Left ventricle myocardium inferior (tissue), 1 donor: ENCODE results near the gene KCTD17. TPM values are rescaled to one million over a fixed set of nuclear protein-coding genes. Genes with fewer than 3 reads are reported as not detected.
A peak's percentile ranks its signal among the peaks of the same experiment; 100 is the strongest.

ENCODE experiments used
- DNase-seq: peaks from one replicate; pipeline ENCODE4 v3.0.0-alpha.2; 2020
- H3K27ac ChIP-seq: fragments of 200-600 bp; replicated peaks from 2 replicates; pipeline ENCODE4 v1.8.0; 2021
- H3K27me3 ChIP-seq: fragments of 200-600 bp; 2 replicates; pipeline ENCODE4 v1.8.0; 2021; ENCODE audit warnings: low read depth
- H3K36me3 ChIP-seq: fragments of 200-600 bp; 2 replicates; pipeline ENCODE4 v1.8.0; 2021
- H3K4me1 ChIP-seq: fragments of 200-600 bp; 2 replicates; pipeline ENCODE4 v1.8.0; 2021
- H3K4me3 ChIP-seq: fragments of 200-600 bp; 2 replicates; pipeline ENCODE4 v1.8.0; 2021; ENCODE audit warnings: mild to moderate bottlenecking, moderate library complexity
- H3K9me3 ChIP-seq: fragments of 200-600 bp; replicated peaks from 2 replicates; pipeline ENCODE4 v1.8.0; 2021
- intact Hi-C: fragments of 100-400 bp; cut with micrococcal nuclease; formaldehyde crosslinking; loops from one replicate; pipeline ENCODE4 v1.11.0; 2022
- total RNA-seq: library from RNA; stranded (reverse); fragmentation: NEBNext Ultra II Directional; extraction: Animal tissue kit (Norgen Biotek cat#: 25700); gene quantifications from one replicate; pipeline ENCODE4 v1.2.1, GENCODE V29; 2021
- TF ChIP-seq, protein P1 (sequence below): fragments of 200-600 bp; IDR thresholded peaks from 2 replicates; pipeline ENCODE4 v1.8.0; 2021; ENCODE audit warnings: antibody characterized with exemption, mild to moderate bottlenecking, borderline replicate concordance
- donor health status: DM: no; HTN: yes; CAD: no; lungs with severe emphysema.

Gene KCTD17
- total RNA-seq, 1 donor from 2014 or later: 14.3 TPM

DNA sequence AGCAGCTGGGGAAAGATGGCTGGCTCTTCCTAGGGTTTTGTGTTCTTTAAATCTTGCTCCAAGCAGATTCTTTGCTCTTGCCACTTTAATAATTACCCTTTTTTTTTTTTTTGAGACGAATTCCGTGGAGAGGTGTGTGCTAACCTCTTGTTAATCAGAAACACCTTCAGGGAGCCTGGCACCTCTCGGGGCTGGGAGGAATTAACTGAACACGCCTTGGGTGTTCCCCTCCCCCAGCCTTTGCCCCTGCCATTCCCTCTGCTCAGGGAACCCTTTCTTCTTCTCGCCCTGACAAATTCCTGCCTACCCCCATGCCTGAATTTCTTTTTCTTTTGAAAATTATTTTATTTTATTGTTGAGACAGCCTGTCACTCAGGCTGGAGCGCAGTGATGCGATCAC is 40.5 kb downstream of the KCTD17 start:
- Histone ChIP-seq H3K27ac (no peak overlapping the region), H3K4me1 (no peaks in the 10 kb centered on the region), H3K4me3 (no peak overlapping the region), H3K9me3 (no peaks in the 10 kb centered on the region), H3K36me3 (no peaks in the 10 kb centered on the region), H3K27me3 (peaks cover 85% of the 10 kb centered on the region)
- no peak for DNase-seq
- intact Hi-C loops: no loop called here
- TF ChIP-seq, protein P1, sequence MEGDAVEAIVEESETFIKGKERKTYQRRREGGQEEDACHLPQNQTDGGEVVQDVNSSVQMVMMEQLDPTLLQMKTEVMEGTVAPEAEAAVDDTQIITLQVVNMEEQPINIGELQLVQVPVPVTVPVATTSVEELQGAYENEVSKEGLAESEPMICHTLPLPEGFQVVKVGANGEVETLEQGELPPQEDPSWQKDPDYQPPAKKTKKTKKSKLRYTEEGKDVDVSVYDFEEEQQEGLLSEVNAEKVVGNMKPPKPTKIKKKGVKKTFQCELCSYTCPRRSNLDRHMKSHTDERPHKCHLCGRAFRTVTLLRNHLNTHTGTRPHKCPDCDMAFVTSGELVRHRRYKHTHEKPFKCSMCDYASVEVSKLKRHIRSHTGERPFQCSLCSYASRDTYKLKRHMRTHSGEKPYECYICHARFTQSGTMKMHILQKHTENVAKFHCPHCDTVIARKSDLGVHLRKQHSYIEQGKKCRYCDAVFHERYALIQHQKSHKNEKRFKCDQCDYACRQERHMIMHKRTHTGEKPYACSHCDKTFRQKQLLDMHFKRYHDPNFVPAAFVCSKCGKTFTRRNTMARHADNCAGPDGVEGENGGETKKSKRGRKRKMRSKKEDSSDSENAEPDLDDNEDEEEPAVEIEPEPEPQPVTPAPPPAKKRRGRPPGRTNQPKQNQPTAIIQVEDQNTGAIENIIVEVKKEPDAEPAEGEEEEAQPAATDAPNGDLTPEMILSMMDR: no peak

DNA sequence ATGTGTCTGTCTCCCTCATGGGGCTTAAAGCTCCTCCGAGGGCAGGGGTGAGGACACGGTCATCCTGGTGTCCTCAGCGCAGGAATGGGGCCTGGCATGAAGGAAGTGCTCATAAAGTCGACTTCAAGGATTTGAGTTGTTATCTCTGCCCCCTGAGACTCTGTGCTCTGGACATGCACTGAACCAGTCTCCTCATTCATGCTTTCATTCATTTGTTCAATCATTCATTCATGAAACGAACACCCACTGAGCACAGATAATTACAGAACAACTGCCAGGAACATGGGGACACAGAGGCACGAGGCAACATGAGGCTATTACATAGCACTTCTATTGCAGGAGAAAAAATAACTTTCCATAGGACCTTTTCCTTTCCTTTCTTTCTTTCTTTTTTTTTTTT is 41.5 kb downstream of the KCTD17 start:
- no peaks in the 10 kb centered on the region for H3K4me1 ChIP-seq
- peaks cover 83% of the 10 kb centered on the region for H3K27me3 ChIP-seq
- DNase-seq: no peak
- no peak overlapping the region for H3K27ac ChIP-seq
- no peak overlapping the region for H3K4me3 ChIP-seq
- H3K9me3 ChIP-seq: no peaks in the 10 kb centered on the region
- TF ChIP-seq, protein P1: no peak
- no peaks in the 10 kb centered on the region for H3K36me3 ChIP-seq
- intact Hi-C loops: no loop called here

DNA sequence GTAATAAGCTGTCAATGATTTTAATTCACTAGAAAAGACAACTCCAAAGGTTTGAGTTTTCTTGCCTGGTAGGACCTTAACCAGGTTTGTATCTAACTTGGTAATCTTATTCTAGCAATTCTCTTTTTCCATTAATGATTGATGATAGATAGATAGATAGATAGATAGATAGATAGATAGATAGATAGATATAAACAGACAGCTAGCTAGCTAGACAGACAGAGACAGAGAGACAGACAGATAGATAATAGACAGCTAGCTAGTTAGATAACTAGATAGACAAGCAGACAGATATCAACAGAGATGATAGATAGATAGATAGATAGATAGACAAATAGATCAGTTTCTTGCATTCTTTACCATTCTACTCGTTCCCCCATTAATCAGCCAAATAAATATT is 42.7 kb downstream of the KCTD17 start:
- intact Hi-C loops: no loop called here
- no peaks in the 10 kb centered on the region for H3K9me3 ChIP-seq
- no peaks in the 10 kb centered on the region for H3K4me1 ChIP-seq
- H3K4me3 ChIP-seq: no peak overlapping the region
- no peak overlapping the region for H3K27ac ChIP-seq
- TF ChIP-seq, protein P1: no peak
- H3K27me3 ChIP-seq: peaks cover 83% of the 10 kb centered on the region
- no peaks in the 10 kb centered on the region for H3K36me3 ChIP-seq
- DNase-seq: no peak

DNA sequence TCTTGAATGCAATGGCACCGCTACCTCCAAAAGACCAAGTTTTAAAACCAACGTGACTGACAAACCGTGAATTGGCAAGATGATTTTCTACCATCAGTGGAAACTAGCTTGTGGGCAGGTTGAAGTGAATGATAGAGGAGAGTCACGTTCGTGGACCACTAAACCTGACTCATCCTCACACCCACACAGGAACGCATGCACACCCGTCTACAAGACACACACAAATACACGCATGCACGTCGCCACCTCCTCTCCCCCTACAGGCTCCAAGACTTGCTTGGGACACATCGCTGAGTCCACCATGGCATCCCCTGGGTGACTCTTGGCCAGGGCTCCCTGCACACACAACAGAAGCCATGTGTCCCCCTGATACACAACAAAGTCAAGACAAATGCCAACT is 43.6 kb downstream of the KCTD17 start:
- Histone ChIP-seq H3K9me3 (no peaks in the 10 kb centered on the region), H3K4me3 (no peak overlapping the region), H3K27me3 (peaks cover 83% of the 10 kb centered on the region), H3K4me1 (no peaks in the 10 kb centered on the region), H3K27ac (no peak overlapping the region), H3K36me3 (no peaks in the 10 kb centered on the region)
- intact Hi-C loops: no loop called here
- TF ChIP-seq, protein P1: no peak
- DNase-seq: no peak

DNA sequence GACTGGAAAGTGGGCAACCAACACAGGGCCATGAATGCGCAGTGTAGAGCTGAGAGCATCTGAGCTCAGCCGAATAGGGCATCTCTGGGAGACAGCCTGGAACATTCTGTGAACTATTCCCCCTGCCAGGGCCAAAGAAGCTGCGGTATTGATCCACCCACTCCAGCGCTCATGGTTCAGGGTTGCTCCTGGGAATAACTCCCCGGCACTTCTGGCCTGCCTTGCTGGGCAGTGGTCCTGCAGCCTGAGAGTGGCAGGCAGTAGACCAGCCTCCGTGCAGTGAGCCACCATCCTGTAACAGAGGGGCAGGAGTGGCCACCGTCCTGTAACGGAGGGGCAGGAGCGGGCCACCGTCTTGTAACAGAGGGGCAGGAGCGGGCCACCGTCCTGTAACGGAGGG is 45.8 kb downstream of the KCTD17 start:
- TF ChIP-seq, protein P1: no peak
- intact Hi-C loops: no loop called here
- peaks cover 86% of the 10 kb centered on the region for H3K27me3 ChIP-seq
- no peaks in the 10 kb centered on the region for H3K9me3 ChIP-seq
- H3K4me3 ChIP-seq: no peak overlapping the region
- no peaks in the 10 kb centered on the region for H3K4me1 ChIP-seq
- no peak for DNase-seq
- H3K27ac ChIP-seq: no peak overlapping the region
- no peaks in the 10 kb centered on the region for H3K36me3 ChIP-seq

DNA sequence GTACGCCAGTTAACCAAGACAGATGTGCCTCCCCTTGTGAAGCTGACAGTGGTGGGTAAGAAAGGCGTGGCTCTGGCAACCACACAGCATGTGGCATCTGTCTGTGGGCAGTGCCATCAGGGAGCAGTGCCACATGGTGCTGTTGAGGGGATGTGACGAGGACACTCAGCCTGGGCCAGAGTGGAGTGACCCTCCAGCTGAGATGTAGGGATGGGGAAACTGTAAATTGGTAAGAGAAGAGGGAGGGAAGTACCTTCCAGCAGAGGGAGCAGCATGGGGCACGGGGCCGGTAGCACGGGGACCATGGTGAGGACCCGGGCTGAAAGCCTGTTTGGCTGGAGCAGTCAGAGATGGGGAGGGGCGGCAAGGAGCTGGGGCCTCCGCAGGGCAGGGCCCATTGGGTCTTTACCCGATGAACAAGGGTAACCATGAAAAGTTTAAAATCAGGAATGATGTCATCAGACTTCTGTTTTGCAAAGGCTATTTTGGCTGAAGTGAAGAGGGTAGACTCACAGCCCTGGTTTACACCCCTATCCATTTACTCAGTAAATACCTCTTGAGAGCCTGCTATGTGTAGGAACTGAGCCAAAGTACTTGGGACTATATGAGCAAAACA is 47.5 kb downstream of the KCTD17 start:
- H3K9me3 ChIP-seq: no peaks in the 10 kb centered on the region
- no peaks in the 10 kb centered on the region for H3K36me3 ChIP-seq
- intact Hi-C loops: no loop called here
- TF ChIP-seq, protein P1: peak; percentile 9
- H3K27me3 ChIP-seq: peaks cover 86% of the 10 kb centered on the region
- H3K4me3 ChIP-seq: no peak overlapping the region
- no peaks in the 10 kb centered on the region for H3K4me1 ChIP-seq
- DNase-seq: no peak
- H3K27ac ChIP-seq: no peak overlapping the region
